Measurements from ENCODE around the gene TAF6L.

DNA sequence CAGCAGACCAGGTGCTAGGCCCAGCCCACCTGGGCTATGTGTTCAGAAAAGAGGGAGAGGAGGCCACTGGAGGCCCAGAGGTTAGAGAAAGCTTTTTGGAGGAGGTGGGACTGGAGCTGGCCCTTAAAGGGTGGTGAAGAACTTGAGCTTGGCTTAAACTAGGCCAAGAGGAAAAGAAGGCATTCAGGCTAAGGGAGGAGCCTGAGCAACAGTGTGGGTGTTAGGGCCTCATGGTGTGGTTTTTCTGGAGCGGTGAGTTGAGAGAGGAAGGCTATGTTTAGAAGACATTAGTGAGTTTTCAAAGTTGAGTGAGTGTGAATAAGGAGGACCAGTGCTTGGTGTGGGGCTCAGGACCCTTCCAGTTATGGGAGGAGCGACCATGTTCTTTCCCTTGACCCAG is 6.2 kb downstream of the TAF6L start:
- TF ChIP-seq, protein P1, sequence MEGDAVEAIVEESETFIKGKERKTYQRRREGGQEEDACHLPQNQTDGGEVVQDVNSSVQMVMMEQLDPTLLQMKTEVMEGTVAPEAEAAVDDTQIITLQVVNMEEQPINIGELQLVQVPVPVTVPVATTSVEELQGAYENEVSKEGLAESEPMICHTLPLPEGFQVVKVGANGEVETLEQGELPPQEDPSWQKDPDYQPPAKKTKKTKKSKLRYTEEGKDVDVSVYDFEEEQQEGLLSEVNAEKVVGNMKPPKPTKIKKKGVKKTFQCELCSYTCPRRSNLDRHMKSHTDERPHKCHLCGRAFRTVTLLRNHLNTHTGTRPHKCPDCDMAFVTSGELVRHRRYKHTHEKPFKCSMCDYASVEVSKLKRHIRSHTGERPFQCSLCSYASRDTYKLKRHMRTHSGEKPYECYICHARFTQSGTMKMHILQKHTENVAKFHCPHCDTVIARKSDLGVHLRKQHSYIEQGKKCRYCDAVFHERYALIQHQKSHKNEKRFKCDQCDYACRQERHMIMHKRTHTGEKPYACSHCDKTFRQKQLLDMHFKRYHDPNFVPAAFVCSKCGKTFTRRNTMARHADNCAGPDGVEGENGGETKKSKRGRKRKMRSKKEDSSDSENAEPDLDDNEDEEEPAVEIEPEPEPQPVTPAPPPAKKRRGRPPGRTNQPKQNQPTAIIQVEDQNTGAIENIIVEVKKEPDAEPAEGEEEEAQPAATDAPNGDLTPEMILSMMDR (IDR thresholded peaks at IDR 0.05) = no peak
- TF ChIP-seq EP300 (IDR thresholded peaks at IDR 0.05) (no peak), POLR2A (IDR thresholded peaks at IDR 0.05) (no peak)

All from stomach (tissue), 4 donors.